UCSD-AML1 (cell line): ENCODE results near the gene KCNC3.
A peak's percentile ranks its signal among the peaks of the same experiment; 100 is the strongest.
"Not testable (repeated sequence)": the region's sequence is repeated elsewhere in the genome, so short reads cannot be mapped to it uniquely, and the experiment has no call there.

ENCODE experiments used
- DNase-seq: peaks from one replicate; lab custom pipeline; 2025; ENCODE audit not compliant: unreplicated experiment; lab: John Stamatoyannopoulos, UW

Gene KCNC3

GRCh38 chr19:50356691-50357177 is 27.6 kb upstream of the KCNC3 start:
- DNase-seq: no peak

GRCh38 chr19:50353487-50353880 is 24.3 kb upstream of the KCNC3 start:
- not testable (repeated sequence) for DNase-seq

- DNase-seq: no peak
Observed at GRCh38 chr19:50352242-50352641, 23.1 kb upstream of the KCNC3 start.

GRCh38 chr19:50349277-50350057 is 20.3 kb upstream of the KCNC3 start:
- no peak for DNase-seq

- DNase-seq: not testable (repeated sequence)
Observed at GRCh38 chr19:50347089-50347581, 18.0 kb upstream of the KCNC3 start.

GRCh38 chr19:50344661-50345318 is 15.6 kb upstream of the KCNC3 start:
- no peak for DNase-seq

- DNase-seq: no peak
Observed at GRCh38 chr19:50341091-50341564, 12.0 kb upstream of the KCNC3 start.

GRCh38 chr19:50340331-50340730 is 11.2 kb upstream of the KCNC3 start:
- DNase-seq: no peak

- DNase-seq: not testable (repeated sequence)
Observed at GRCh38 chr19:50337031-50337430, 7.9 kb upstream of the KCNC3 start.

GRCh38 chr19:50334741-50335421 is 5.7 kb upstream of the KCNC3 start:
- no peak for DNase-seq

- DNase-seq: peak; percentile 79
Observed at GRCh38 chr19:50333737-50334617, 4.8 kb upstream of the KCNC3 start.

- DNase-seq: peak; percentile 79
Observed at GRCh38 chr19:50333235-50333736, 4.1 kb upstream of the KCNC3 start.

- DNase-seq: no peak
Observed at GRCh38 chr19:50332244-50333038, 3.3 kb upstream of the KCNC3 start.

GRCh38 chr19:50331994-50332243 is 2.7 kb upstream of the KCNC3 start:
- DNase-seq: no peak

- DNase-seq: no peak
Observed at GRCh38 chr19:50331221-50331993, 2.2 kb upstream of the KCNC3 start.

GRCh38 chr19:50330365-50331078 is 1.3 kb upstream of the KCNC3 start:
- peak; percentile 66 for DNase-seq

GRCh38 chr19:50329926-50330294 is 733 bp upstream of the KCNC3 start:
- not testable (repeated sequence) for DNase-seq

- no peak for DNase-seq
Observed at GRCh38 chr19:50328873-50329145, 368 bp downstream of the KCNC3 start.
